ENCODE data around the gene JUN. TPM values are rescaled to one million over a fixed set of nuclear protein-coding genes. Genes with fewer than 3 reads are reported as not detected.

The JUN gene
- polyA plus RNA-seq, 1 donor: 154 TPM

Other genes starting within 250 kb of the JUN start
- 14.8 TPM for gene OMA1, start 237.3 kb downstream of the JUN start, polyA plus RNA-seq (ENCODE audit: insufficient read length)
- 0.14 TPM for gene TACSTD2, start 206.8 kb downstream of the JUN start, polyA plus RNA-seq (ENCODE audit: insufficient read length)
- gene MYSM1, start 84.0 kb downstream of the JUN start, polyA plus RNA-seq (ENCODE audit: insufficient read length): 28.3 TPM